GM18861 (cell line): Measurements from ENCODE around the gene RFWD3.
"Not testable (repeated sequence)": the region's sequence is repeated elsewhere in the genome, so short reads cannot be mapped to it uniquely, and the experiment has no call there.

Source experiments
- ATAC-seq: cut with Tn5 transposase; IDR thresholded peaks from one replicate; pipeline ENCODE4 v1.9.1; 2021; ENCODE audit not compliant: unreplicated experiment

RFWD3 gene, protein sequence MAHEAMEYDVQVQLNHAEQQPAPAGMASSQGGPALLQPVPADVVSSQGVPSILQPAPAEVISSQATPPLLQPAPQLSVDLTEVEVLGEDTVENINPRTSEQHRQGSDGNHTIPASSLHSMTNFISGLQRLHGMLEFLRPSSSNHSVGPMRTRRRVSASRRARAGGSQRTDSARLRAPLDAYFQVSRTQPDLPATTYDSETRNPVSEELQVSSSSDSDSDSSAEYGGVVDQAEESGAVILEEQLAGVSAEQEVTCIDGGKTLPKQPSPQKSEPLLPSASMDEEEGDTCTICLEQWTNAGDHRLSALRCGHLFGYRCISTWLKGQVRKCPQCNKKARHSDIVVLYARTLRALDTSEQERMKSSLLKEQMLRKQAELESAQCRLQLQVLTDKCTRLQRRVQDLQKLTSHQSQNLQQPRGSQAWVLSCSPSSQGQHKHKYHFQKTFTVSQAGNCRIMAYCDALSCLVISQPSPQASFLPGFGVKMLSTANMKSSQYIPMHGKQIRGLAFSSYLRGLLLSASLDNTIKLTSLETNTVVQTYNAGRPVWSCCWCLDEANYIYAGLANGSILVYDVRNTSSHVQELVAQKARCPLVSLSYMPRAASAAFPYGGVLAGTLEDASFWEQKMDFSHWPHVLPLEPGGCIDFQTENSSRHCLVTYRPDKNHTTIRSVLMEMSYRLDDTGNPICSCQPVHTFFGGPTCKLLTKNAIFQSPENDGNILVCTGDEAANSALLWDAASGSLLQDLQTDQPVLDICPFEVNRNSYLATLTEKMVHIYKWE

DNA sequence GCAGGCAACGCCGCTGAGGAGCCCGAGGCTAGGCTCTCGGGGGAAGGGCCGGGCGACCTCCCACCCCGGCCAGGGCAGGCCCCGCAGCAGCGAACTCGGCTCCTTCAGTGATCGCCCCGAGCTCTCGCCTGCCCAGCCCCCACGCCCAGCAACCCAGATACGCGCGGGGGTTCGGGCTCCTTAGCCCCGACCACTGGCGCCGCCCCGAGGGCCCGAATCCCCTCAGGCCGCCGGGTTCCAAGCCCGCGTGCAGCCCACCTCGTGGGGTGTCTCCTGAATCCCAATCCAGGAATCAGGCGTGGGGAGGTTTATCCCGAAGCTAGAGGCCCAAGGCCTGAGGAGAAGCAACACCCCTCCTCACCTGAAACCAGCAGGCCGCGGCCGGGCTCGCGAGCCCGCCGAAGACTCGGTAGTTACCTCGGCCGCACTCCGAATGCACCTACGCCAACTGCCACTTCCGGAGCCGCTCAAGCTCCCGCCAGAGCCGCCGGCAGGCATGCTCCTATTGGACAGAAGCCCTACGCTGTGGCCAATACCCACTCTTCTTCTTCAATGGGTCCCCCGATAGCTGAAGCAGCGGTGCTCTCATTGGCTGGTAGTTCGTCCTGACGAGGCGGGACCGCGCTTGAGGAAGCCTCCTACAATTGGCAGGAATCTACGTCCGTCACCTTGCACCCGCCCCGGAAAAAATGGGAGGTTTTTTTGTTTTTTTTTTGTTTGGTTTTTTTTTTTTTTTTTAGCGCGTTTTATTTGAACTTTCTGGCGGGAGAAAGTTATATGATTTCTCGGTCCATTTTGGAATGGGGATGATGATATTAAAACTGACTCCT lies at the start of gene RFWD3:
TSS of gene RFWD3 (minus strand) at position 453 of the 830 bp plus-strand sequence. CDS start 5,428 bp downstream, outside the sequence.
- peak; percentile 100 for ATAC-seq

DNA sequence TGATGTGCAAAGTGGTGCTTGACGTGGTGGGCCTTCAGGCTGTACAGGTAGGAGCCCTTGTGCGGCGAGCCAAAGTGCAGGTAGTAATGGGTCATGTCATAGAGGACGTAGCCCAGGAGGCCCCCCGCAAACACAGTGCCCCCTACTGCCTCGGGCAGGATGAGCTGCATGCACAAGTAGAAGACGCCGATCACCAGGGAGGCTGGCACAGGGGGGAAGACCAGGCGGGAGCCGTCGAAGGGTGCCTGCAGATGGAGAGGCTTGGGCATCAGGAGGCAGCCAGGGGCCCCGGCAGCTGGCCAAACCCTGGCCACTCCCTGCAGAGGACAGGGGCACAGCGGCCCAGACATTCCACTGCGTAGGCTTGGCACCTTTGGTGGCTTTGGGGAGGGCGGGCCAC lies 49.7 kb upstream of the RFWD3 start:
- no peak for ATAC-seq

DNA sequence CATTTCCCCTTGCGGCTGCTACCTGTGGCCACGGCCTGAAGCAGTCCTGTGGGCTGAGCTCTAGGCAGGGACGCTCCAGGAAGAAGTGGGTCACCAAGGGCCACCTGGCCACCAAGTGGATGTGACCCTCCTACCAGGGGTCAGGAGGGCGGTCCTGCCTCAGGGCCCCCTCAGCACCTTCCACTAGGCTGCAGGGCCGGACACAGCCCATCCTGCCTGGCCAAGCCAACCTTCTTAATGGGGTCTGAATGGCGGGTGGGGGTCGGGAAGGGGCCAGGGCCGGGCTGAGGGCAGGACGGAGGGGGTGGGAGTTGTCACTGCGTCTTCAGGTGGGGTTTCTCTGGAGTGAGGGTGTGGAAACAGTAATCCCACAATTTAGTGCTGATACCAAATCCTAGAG lies 47.2 kb upstream of the RFWD3 start:
- no peak for ATAC-seq

DNA sequence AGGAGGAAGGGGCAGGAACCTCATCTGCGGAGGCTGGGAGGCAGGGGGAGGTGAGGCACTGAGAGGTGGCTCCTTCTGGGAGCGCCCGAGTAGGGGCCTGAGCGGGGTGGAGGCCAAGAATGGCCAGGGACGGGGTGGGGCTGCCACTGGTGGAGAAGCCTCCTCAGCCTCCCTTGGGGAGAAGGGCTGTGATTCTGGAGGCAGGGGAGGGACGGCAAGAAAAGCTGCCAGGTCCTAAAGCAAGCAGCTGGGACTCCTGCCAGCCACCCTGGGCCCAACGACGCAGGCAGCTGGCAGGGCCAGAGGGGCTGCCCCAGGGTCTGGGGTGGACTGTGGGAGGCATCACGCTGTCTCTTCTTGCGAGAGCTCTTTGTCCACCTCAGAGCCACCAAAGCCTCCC lies 46.6 kb upstream of the RFWD3 start:
- no peak for ATAC-seq

GRCh38 chr16:74711938-74712337 lies 45.3 kb upstream of the RFWD3 start:
- ATAC-seq, result no peak

DNA sequence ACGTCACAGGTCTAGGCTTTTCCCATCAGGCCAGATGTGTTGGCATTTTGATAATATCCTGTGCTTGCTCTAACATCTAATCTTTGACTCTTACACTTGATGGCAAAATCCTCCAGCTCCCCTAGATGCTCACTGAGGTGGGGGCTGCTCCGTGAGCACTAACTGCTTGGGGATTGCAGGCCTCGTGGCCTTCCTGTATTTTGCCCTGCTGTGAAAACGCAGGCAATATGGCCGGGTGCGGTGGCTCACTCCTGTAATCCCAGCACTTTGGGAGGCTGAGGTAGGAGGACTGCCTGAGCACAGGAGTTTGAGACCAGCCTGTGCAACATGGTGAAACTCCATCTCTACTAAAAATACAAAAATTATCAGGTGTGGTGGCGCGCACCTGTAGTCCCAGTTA lies 43.7 kb upstream of the RFWD3 start:
- ATAC-seq, result no peak

GRCh38 chr16:74709441-74709877 lies 42.8 kb upstream of the RFWD3 start:
- ATAC-seq, result peak; percentile 64

GRCh38 chr16:74700438-74701225 lies 34.0 kb upstream of the RFWD3 start, which contains the start of gene MLKL:
Gene MLKL, minus strand, starts transcription at chr16:74700862. Its CDS starts 5,105 bp downstream, at chr16:74695757.
- ATAC-seq, result peak; percentile 37

DNA sequence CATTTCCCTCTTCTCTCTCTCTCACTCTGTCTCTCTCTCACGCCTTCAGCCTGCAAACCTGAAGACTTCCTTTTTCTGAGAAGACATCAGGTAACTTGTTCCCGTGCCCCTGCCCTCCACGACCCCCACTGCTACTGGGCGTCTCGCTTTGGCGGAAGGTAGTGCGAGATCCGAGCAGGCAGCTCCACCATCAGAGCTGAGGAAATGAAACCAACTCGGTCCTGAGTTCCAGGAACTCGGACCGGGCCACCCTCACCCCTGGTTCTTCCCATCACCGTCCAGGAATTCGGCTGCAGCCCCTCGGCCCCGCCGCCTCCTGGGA lies 33.4 kb upstream of the RFWD3 start:
- no peak for ATAC-seq

DNA sequence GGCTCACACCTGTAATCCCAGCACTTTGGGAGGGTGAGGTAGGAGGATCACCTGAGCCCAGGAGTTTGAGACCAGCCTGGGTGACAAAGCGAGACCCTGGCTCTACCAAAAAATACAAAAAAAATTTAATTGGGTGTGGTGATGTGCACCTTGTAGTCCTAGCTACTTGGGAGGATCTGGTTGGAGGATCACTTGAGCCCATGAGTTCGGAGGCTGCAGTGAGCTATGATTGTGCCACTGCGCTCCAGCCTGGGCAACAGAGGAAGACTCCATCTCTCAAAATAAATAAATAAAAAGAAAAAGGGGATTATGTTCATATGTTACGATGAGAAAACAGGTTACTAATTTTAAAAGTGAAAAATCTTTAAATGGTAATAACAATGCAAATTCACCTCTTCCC lies 33.0 kb upstream of the RFWD3 start:
- ATAC-seq, result no peak

DNA sequence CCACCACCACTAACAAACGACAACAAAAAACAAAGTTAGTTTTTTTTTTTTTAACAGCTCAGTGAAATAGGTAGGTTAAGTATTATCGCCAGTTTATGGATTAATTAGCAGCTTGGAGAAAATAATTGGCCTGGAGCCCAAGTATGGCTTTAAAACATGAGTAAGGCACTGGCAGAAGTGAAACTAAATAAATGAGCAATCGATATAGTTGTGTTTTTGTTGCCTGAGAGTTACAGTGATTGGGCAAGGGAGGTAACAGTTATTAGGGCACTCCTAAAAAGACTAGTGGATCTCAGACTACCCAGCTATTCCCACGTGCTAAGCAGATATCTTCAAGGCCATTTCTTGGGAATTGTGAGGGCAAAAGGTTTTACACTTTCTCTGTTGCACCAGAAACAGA lies 31.5 kb upstream of the RFWD3 start:
- no peak for ATAC-seq

DNA sequence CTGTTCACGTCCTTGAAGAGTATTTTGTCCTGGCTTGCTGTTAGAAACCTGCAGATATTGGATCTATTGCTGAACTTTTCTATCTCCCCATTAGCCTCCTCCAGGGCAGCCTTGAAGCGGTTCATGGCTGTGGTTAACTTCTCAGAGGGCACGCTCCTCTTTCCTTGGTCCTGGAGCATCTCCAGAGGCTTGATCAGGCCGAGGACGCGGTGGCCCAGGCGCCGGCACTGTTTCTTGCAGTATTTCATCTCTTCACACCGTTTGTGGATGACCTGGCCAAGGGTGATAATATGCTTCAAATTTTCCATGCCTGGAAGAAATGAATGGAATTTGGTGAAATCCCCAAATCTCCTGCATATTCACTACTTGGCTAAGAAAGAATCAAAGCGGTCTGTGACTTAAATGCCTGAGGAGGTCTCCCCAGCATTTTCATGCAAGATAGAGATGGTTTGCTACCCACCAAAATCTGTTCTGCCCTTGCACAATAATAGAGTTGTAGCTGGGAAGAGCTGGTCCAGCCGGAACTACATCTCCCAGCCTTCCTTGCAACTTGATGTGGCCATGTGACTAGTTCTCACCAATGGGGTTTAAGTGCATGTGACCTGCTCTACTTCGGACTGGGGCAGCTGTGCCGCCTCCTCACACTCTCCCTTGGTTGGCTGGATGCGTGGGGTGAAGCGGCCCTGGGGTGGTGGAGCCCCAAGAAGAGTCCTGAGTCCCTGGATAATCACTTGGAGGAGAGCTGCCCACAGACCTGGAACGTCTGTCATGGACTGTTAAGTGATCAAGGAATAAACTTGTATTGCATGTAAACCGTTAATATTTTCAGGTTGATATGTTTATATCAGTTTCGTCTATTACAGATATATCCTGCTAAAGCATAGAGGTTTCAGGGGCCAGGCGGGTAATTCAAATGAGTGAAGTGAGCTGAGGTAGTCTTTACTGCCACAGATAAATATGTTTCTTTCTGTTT lies 29.1 kb upstream of the RFWD3 start:
- ATAC-seq, result peak; percentile 91

DNA sequence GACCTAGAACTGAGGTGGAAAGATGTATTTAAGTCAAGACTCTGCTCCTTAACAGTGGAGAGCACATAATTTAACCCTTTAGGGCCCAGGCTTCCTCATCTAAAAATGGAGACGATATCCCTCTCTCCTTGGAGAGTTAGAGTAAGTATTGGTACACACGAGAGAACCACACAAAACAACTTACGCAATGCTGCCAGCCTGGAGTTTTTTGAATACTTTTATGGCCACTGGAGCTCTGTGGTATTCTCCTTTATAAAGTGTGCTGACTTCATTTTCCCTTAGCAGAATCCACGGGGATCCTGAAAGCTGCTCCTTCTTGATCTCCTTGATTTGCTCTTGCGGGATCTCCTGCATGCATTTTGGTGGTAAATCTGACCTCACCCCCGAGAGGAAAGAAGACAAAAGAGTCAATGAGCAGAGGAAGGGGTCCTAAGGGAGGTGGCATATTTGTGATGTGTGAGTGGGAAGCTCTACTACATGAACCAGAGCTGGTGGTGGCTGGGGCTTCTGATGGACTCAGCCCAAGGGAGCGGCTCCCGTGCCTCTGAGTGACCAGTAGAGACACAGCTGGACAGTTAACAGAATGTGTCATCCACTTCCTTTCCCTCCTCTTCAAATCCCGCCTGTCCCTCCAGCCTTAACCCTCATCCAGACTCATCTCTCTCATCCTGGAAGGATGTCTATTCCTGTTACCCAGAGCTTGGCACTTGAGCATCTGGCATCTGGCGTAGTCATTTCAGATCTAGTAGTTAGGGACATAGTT lies 24.6 kb upstream of the RFWD3 start:
- ATAC-seq, result no peak

- ATAC-seq, result no peak
These were observed 15.9 kb upstream of the RFWD3 start for GRCh38 chr16:74682556-74682955.

GRCh38 chr16:74680681-74681080 lies 14.0 kb upstream of the RFWD3 start:
- ATAC-seq, result no peak

GRCh38 chr16:74679983-74680382 lies 13.3 kb upstream of the RFWD3 start:
- ATAC-seq, result no peak

DNA sequence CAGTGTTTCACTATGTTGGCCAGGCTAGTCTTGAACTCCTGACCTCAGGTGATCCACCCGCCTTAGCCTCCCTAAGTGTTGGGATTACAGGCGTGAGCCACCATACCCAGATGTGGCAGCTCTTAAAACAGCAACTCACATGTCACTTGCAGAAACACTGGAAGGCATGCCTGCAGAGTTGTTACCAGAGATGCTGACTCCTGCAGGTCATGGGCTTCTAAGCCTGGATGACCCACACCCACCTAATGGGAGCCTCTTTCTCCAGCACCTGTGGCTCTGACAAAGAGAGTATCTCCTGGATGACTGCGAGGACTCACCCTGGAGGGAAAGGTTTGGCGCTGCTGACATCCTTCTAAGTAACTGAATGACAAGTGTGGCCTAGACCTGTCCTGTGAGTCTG lies 11.2 kb upstream of the RFWD3 start:
- ATAC-seq, result no peak

- ATAC-seq, result no peak
These were observed 7.2 kb upstream of the RFWD3 start for GRCh38 chr16:74673876-74674275.

DNA sequence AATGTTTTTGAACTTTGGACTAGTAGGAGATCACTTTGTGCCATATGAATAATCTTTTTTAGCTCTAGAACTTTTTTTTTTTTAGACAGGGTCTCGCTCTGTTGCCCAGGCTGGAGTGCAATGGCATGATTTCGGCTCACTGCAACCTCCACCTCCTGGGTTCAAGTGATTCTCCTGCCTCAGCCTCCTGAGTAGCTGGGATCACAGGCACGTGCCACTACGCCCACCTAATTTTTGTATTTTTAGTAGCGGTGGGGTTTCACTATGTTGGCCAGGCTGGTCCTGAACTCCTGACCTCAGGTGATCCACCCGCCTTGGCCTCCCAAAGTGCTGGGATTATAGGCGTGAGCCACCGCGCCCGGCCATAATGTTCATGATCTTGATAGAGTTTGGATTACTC lies 2.2 kb upstream of the RFWD3 start:
- ATAC-seq, result not testable (repeated sequence)
